Activated CD4-positive, alpha-beta T cell treated with anti-CD3 and anti-CD28 coated beads for 4 hours (primary cell): ENCODE results near the gene PPT2.
"Not testable (repeated sequence)": the region's sequence is repeated elsewhere in the genome, so short reads cannot be mapped to it uniquely, and the experiment has no call there.

ENCODE experiments used
- DNase-seq, 2 donors: peaks; one replicate each; pipeline ENCODE4 v3.0.0-alpha.2; 2020

The PPT2 gene

DNA sequence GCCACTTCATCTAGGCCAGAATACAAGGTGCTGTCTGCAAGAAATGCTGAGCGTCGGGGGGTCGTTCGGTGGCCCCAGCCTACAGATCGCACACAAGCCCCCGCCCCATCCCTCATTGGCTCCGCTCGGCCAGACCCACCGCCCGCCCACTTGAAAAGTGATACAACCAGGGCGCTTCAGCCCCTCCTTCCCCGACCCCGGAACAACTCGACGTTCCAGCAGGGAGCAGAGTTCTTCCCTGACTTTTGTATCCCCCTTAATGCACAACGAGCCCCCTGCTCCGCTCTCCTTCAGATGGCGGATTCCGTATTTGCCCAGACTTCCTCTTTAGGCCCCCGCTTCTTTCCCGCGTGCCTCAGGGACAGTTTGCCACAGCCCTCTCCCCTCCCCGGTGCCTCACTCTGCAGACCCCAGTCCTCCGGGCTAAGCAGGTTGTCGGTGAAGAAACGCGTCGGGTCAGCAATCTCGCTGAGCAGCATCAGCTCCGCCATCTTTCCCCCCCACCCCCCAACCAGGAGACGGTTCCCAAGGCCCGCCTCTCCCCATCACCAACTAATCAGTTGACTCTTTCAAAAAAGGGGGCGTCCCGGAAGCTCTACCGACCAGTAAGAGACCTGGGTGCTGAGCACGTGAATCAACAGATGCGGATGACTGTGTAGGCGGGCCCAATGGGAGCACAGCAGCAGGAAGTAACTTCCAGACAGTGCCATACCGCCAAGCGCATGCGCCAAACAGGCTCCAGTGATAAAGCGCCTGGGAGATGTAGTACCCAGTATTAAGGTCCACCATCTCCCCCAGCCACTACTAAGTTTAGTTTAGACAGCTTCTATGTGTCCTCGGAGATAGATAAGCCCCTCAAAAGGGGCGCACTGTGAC is 26.0 kb upstream of the PPT2 start, which contains the start of gene ATF6B:
Gene ATF6B, minus strand, starts transcription at position 530 of the 876 bp plus-strand sequence. Its CDS starts 39 bp downstream, at position 491.
- DNase-seq = peak; percentile 96 to 99

GRCh38 chr6:32128751-32129296 is 25.1 kb upstream of the PPT2 start:
- no peak for DNase-seq

DNA sequence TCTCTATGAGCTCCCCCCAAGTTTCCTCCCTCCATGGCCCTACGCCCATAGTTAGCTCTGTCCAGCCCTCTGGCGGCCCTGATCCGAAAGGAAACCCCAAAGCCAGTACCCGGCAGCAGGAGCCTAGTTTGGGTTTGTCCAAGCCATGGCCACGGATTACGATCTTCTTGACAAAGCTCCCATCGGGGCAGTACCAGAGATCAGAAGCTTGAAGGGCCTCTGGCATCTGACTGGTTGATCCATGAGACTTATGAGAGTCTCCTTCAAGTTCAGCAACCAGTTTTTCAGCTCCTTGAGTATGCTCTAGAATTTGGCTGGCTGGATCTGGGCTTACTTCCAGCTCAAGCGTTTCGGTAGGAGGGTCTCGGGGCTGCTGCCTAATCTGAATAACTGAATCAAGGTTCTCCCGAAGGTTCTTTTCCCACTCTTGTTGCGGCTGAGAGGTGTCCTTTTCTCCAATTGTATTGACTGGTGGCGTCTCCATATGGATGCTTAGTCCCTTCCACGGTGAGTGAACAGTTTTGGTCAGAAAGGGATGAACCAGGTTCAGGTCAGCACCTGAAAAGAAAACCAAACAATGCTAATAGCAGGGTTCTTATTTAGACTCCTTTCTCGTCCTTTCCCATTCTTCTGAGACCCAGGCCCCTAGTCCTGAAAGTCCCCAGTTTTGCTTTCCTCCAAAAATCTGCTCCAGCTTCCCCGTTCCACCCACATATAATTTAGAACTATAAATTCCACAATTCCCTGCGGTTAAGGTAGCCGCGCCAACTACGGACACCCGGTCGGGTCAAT is 24.4 kb upstream of the PPT2 start:
- DNase-seq = no peak

DNA sequence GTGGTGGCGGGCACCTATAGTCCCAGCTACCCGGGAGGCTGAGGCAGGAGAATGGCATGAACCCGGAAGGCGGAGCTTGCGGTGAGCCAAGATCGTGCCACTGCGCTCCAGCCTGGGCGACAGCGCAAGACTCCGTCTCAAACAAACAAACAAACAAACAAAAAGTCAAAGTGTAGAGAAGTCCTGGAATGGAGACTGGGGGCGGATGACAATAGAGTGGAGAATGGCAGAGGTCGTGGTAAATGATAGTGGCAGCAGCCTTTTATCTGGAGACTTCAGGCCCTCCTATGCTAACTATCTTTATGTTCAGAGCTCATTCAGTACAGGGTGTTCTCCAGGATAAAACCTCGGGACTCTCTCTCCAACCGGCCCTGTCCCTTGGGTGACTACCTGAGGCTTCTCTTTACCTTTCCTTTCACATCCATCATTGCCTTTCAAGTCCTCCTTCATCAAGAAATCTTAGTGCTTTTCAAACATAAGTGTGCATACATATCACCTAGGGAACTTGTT is 22.4 kb upstream of the PPT2 start:
- no peak for DNase-seq

DNA sequence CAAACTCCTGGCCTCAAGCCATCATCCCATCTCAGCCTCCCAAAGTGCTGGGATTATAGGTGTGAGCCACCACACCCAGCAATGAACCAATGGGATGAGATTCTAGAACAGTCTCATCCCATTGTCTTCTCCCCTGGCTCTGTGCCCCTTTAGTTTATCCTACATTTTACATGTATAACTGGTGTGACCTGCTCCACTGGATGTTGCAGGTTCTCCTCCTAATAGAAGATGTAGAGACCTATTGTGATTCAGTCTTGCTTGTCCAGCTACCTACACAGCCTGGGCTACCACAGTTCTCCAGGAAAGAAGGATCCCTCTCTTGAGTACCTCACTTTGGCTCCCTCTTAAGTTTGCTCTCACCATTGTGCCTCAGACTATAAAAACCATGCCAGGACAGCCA is 21.8 kb upstream of the PPT2 start:
- DNase-seq = no peak

DNA sequence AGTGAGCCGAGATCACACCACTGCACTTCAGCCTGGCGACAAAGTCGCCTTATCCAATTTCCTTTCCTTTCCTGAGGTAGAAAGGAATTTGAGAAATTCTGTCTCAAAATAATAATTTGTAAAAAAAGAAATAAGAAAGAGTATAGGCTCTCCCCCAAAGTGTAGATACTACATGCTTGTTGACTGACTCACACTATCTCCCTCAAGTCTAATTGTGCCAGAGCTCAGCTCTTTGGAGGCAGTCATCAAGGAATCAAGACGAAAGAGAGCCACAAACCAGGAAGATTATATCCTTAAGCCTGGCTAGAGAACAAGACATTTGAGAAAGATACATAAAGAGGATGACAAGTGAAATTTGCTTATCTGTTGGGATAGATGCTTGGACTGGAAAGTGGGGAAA is 20.2 kb upstream of the PPT2 start:
- DNase-seq = no peak

DNA sequence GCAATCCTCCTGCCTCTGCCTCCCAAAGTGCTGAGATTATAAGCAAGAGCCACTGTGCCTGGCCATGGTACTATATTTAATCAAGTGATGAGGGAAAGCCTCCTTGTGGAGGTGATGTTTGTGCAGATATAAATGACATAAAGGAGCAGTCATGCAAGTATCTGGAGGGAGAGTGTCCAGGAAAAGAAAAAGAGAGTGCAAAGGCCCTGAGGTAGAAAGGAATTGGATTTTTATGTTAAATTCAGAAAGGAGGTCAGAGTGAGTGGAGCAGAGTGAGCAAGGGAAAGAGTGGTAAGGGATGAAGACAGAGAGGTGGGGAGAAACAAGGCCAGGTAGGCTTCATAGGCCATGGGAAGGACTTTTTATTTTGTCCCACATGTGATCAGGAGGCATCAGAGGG is 16.5 kb upstream of the PPT2 start:
- no peak for DNase-seq

GRCh38 chr6:32139590-32139989 is 14.4 kb upstream of the PPT2 start:
- DNase-seq = no peak

DNA sequence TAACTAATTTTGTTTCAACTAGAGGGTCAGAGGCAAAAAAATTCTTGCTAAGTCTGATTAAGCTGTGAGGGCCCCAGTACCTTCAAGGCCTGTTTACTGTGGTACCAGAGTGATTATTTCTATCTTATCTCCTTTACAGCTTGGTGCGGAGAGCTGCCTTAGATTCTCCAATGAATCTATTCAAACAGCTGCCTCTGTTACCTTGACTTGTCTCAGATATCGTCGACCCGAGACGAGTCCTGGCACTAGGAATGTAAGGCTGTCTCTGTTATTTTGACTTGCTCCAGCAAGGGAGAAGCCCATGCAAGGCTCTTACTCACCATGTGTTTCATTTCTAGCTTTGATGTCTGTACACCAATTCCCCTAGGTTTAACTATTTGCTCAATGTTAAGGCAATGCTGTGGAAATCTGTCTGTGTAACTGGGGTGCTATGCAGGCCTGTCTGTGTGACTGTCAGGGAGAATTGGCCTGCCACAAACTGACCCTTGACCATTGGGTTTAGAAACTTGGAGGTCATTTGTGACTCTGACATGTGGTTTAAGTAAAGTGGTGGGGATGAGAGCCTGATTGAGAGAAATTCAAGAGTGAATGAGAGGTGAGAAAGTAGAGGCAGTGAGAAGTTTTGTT is 13.4 kb upstream of the PPT2 start:
- no peak for DNase-seq

DNA sequence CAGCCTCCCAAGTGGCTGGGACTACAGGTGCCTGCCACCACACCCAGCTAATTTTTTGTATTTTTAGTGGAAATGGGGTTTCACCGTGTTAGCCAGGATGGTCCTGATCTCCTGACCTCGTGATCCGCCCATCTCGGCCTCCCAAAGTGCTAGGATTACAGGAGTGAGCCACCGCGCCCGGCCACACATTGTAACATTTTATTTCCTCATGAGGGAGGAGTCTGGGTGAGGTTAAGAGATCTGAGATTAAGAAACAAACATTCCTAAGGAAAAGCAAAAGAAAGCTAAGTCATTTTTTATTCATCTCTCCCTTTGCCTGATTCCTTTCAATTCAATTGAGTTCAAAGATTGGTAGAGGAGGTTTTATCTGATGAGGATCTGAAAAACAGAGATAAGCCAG is 9.7 kb upstream of the PPT2 start:
- not testable (repeated sequence) for DNase-seq

DNA sequence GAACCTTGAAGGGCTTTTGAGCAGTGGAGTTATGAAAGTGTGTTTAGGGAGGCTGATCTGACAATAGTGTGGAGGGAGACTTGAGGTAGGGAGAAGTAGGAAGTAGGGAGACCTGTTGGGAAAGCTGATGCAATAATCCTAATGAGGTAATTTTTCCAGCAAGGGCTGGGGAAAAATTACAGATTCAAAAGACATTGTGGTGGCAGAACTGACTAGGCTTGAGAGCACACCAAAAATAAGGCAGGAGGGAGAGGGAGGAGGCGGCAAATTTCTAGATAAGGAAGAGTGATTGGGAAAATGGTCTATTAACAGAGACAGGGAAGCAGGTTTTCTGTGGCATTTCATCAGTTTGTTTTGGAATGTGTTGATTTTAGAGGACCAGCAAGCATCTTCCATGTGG is 7.7 kb upstream of the PPT2 start:
- no peak for DNase-seq

DNA sequence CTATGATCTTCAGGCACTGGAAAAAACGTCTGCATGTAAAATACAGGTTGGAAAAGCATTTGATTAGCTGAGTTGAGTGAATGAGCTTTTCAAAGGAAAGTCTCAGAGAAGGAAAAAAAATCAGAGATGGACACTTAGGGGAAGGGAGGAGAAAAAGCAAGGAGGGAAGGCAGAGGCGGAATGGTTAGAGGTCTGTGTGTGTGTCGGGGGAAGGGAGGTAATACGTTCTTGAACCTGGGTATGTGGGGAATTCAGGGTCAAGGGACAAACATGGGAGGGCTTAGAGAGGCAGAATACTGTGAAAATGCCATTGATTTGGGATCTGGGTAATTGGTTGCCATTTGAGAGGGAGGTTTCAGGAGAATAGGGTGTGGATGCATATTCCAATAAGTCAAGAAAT is 7.3 kb upstream of the PPT2 start:
- DNase-seq = no peak

GRCh38 chr6:32147401-32148132 is 6.4 kb upstream of the PPT2 start:
- DNase-seq = no peak

DNA sequence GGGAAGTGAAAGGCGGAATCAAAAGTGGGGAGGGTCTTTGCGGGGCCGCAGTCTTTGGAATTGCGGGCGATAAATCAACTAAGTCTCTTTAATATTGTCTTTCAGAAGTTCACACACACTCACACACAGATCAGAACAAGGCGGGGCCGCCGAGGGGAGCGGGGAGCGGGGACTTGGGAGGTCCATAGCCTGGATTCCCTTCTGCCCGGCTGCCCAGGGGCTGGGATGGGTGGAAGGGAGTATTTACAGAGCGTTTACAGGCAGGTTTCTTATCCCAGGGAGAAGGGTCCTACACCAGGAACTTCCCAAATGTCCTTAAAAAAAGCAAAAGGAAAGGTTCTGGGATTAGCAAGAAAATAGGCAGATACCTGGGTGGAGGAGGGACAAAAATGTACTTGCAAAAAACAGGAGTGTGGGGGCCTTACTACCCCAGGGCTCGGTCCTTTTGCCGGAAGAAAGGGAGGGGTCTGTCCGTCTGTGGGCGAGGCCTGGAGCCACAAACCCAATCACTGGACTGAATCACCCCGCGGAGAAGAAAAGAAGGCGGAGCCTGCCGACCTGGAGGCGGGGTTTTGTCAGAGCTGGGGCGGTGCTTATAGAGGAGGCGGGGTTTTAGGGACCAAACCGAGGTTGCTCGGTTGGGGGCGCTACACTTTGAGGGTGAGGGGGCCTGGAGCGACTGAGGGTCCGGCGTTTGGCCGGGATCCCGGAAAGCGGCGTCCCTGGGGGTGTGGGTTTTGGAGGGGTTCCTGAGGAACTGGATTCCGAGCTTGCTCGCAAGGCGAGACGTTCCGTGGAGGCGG is 5.5 kb upstream of the PPT2 start:
- peak; percentile 60 to 70 for DNase-seq

- no peak for DNase-seq
Observed at GRCh38 chr6:32149092-32149755, 4.7 kb upstream of the PPT2 start.

DNA sequence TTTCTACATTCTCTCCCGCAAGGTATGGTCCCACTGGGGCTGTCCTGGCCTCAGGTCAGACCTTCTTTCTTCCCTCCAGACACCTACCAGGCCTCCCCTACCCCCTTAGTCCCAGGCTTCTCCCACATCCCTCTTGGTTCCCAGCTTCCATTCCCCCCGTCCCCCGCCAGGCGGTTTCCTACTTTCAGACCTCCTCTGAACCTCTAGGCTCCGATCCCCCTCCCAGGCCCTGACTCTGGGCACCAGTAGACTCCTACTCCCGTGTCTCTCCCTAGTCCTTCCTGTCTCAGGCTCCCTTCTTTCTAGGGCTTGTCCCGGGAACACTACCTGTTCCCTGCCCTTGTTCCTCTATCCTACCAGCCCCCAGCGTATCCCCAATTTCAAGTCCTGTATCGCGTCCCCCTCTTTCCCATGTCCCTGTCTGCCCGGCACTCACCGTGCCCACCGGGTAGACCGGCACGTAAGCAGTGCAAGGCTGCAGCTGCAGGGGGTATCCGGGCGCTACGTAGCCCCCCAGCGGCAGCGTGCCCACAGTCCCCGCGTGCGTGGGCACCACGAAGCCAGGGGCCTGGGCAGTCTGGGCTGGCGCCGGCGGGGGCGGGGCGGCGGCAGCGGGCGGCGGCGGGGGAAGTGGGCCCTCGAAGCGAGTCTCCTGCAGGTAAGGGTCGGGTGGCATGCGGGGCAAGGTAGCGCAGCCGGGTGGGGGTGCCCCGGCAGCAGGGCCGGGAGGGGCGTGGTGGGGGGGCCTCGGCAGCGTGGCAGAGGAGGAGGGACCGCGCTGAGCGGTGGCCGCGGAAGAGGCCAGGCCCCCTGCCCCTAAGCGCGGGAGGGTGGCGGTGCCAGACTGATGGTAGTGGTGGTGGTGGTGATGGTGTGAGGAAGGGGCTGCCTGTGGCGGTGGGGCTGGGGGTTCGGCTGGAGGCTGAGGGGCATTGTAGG is 3.7 kb upstream of the PPT2 start:
- no peak for DNase-seq

- DNase-seq = no peak
Observed at GRCh38 chr6:32151181-32151862, 2.6 kb upstream of the PPT2 start.

GRCh38 chr6:32151863-32152768 is 1.8 kb upstream of the PPT2 start, which contains the start of gene PRRT1:
Gene PRRT1, minus strand, starts transcription at chr6:32151939. Its CDS starts 112 bp downstream, at chr6:32151827.
- DNase-seq = no peak
